ENCODE results near the gene CLEC18C.
"Not testable (repeated sequence)": the region's sequence is repeated elsewhere in the genome, so short reads cannot be mapped to it uniquely, and the experiment has no call there.

DNA sequence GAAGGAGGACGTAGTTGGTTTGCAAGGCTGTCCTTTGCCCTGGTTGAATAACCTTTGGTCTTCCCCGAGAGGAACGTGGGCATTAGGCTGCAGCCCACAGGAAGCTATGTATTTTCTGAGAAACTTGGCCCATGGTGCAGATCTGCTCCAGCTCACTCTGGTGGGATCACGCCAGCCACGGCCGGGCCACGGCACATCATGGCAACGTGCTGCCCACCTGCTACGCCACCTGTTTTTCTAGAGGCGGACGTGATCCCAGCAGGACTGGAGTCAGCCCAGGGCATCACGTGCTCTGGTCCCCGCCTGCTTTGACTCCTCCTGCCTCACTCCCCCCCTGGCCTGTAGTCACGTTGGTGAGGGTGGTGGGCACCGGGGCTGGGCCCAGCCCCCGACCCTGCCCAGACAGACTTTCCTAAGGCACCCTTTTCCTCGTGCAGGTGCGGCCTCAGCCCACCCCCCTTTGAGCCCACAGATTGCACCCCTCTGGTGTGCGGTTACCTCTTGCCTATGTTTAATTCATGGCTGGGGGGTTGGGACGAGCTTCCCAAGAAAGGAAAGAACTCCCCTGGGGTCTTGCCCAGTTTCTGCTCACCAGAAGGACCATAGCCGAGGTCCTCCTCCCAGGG is at the start of gene CLEC18C:
- TF ChIP-seq FOS (IDR thresholded peaks at IDR 0.05; ENCODE audit: low read depth, low read length); RAD21 (IDR thresholded peaks at IDR 0.05; ENCODE audit: low read length); CEBPB (IDR thresholded peaks at IDR 0.05; ENCODE audit: low read depth, low read length); POLR2A (IDR thresholded peaks at IDR 0.05; ENCODE audit: low read depth, low read length); MAZ (IDR thresholded peaks at IDR 0.05; ENCODE audit: borderline replicate concordance, low read depth, low read length); MAFK (IDR thresholded peaks at IDR 0.05; ENCODE audit: low read depth, low read length): not testable (repeated sequence)
- TF ChIP-seq, protein P1, sequence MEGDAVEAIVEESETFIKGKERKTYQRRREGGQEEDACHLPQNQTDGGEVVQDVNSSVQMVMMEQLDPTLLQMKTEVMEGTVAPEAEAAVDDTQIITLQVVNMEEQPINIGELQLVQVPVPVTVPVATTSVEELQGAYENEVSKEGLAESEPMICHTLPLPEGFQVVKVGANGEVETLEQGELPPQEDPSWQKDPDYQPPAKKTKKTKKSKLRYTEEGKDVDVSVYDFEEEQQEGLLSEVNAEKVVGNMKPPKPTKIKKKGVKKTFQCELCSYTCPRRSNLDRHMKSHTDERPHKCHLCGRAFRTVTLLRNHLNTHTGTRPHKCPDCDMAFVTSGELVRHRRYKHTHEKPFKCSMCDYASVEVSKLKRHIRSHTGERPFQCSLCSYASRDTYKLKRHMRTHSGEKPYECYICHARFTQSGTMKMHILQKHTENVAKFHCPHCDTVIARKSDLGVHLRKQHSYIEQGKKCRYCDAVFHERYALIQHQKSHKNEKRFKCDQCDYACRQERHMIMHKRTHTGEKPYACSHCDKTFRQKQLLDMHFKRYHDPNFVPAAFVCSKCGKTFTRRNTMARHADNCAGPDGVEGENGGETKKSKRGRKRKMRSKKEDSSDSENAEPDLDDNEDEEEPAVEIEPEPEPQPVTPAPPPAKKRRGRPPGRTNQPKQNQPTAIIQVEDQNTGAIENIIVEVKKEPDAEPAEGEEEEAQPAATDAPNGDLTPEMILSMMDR (conservative IDR thresholded peaks at IDR 0.05; ENCODE audit: low read depth, low read length) = not testable (repeated sequence)

Data from IMR-90 (cell line).